PFSK-1 (cell line): ENCODE measurements around the gene AKAP13.

Source experiments
- FOXP2 ChIP-seq: optimal IDR thresholded peaks from 2 replicates; pipeline ENCODE3; 2011; ENCODE audit warnings: borderline replicate concordance, control low read depth, inconsistent platforms; ENCODE audit not compliant: insufficient read depth; ENCODE audit errors: extremely low read length, extremely low read depth
- POLR2AphosphoS5 ChIP-seq: IDR thresholded peaks from 2 replicates; pipeline ENCODE4 v1.6.1; 2012; ENCODE audit warnings: low read depth, mild to moderate bottlenecking, control low read depth, low read length, moderate library complexity
- SIN3A ChIP-seq: IDR thresholded peaks from 2 replicates; pipeline ENCODE4 v1.6.1; 2012; ENCODE audit warnings: mild to moderate bottlenecking, low read length, moderate library complexity, borderline replicate concordance; ENCODE audit not compliant: insufficient read depth
- TAF1 ChIP-seq: IDR thresholded peaks from 2 replicates; pipeline ENCODE4 v1.6.1; 2012; ENCODE audit warnings: low read length, control low read depth, borderline replicate concordance; ENCODE audit not compliant: insufficient read depth
- TF ChIP-seq, protein P1 (sequence below), 2 experiments: IDR thresholded peaks; 2 replicates each; pipeline versions ENCODE4 v1.6.1 to v1.8.0; 2011 to 2012; ENCODE audit warnings: low read depth in 2 of 2, low read length in 2 of 2, control low read depth in 1 of 2, inconsistent platforms in 1 of 2, mild to moderate bottlenecking in 1 of 2, moderate library complexity in 1 of 2; ENCODE audit not compliant: insufficient read depth in 1 of 2

AKAP13 gene

DNA sequence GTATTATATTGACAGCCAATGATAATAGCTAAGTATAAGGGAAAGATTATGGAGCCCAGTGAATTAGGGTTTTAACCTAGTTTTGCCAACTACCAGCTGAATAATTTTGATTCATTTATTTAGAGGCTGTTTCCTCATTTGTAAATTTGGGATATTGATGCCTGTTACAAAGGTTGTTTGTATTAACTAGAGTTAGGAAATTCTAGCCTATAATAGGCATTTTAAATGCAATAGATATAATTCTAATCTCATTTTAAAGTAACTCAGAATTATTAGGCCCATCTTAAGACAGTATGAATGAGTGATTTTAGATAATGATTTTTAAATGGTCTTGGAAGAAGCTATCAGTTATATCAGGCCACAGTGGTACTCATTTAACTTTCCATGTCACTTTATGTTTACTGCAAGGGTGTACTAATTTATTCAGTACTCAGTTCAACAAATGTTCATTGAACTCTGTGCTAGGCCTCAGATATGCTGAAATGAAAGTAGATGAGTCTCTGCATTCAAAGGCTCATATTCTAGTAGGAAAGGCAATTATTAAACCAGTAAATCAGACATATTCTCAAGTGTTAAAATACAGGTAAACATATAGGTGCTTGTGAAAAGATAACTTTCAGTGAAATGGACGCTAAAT is 213.5 kb downstream of the AKAP13 start:
- TF ChIP-seq SIN3A = no peak
- TF ChIP-seq FOXP2 = no peak
- TF ChIP-seq POLR2AphosphoS5 = no peak
- TF ChIP-seq, protein P1, sequence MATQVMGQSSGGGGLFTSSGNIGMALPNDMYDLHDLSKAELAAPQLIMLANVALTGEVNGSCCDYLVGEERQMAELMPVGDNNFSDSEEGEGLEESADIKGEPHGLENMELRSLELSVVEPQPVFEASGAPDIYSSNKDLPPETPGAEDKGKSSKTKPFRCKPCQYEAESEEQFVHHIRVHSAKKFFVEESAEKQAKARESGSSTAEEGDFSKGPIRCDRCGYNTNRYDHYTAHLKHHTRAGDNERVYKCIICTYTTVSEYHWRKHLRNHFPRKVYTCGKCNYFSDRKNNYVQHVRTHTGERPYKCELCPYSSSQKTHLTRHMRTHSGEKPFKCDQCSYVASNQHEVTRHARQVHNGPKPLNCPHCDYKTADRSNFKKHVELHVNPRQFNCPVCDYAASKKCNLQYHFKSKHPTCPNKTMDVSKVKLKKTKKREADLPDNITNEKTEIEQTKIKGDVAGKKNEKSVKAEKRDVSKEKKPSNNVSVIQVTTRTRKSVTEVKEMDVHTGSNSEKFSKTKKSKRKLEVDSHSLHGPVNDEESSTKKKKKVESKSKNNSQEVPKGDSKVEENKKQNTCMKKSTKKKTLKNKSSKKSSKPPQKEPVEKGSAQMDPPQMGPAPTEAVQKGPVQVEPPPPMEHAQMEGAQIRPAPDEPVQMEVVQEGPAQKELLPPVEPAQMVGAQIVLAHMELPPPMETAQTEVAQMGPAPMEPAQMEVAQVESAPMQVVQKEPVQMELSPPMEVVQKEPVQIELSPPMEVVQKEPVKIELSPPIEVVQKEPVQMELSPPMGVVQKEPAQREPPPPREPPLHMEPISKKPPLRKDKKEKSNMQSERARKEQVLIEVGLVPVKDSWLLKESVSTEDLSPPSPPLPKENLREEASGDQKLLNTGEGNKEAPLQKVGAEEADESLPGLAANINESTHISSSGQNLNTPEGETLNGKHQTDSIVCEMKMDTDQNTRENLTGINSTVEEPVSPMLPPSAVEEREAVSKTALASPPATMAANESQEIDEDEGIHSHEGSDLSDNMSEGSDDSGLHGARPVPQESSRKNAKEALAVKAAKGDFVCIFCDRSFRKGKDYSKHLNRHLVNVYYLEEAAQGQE (IDR thresholded peaks at IDR 0.05; ENCODE audit: insufficient read depth in 1 of 2, low read depth in 2 of 2, low read length in 2 of 2) = no peak
- TF ChIP-seq TAF1 = no peak

DNA sequence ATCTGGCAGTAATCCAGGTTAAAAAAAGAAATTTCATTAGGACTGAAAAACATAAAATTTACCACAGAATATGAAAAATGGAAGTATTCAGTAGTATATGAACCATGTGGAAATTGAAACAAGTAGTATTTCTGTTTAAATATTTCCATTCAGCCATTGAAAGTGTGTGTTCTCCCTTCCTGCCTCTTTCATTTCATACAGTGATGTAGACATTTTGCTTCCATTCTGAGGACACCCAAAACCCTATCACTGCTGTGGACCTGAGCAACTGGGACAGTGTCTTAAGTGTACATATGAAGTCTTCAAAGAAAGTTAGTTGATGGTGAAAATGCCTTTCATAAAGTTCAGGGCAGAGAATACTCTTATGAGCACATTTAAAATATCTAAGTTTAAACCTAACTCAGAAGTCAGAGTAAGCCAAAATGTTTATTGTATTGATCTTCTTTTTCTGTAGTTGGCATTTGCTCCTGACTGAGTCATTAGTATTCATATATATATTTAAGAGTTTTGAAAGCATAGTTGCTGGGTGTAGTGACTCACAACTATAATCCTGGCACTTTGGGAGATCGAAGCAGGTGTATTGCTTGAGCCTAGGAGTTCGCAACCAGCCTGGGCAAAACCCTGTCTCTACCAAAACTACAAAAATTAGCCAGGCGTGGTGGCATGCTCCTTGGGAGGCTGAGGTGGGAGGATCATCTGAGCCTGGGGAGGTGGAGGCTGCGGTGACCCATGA is 215.6 kb downstream of the AKAP13 start:
- TF ChIP-seq POLR2AphosphoS5 (no peak), FOXP2 (no peak), TAF1 (no peak), SIN3A (no peak)
- TF ChIP-seq, protein P1 (IDR thresholded peaks at IDR 0.05; ENCODE audit: insufficient read depth in 1 of 2, low read depth in 2 of 2, low read length in 2 of 2) = no peak

DNA sequence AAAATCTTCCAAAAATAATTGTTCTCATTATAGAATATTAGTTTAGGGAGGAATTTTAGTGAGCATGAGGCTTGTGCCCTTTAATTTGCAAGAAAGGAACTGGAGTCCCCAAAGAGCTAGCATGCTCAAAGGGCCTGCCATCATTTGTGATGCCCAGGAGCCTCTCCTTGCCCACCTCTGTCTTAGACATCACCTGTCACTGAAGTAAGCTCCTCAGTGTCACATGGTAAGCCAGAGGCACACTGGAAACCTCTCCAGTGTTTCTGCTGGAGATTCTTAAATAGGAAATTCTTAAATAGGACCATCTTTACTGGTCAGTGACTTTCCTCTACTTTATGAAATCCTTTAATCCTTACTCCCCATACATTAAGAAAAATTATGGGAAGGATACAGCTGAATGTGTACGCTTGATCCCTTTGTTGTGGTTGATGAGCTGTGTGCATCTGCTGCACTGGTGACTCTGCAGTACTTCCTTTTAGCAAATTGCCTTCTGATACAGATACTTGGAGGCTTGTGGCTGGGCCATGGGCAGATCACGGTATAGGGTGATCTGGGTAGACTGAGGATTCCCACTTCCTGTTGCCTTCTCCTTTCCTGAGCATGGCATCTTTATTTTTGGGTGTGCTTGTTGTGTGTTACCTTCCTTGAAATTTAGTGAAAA is 216.9 kb downstream of the AKAP13 start:
- TF ChIP-seq POLR2AphosphoS5 (no peak), SIN3A (no peak), FOXP2 (no peak), TAF1 (no peak)
- TF ChIP-seq, protein P1 (IDR thresholded peaks at IDR 0.05; ENCODE audit: insufficient read depth in 1 of 2, low read depth in 2 of 2, low read length in 2 of 2) = no peak

DNA sequence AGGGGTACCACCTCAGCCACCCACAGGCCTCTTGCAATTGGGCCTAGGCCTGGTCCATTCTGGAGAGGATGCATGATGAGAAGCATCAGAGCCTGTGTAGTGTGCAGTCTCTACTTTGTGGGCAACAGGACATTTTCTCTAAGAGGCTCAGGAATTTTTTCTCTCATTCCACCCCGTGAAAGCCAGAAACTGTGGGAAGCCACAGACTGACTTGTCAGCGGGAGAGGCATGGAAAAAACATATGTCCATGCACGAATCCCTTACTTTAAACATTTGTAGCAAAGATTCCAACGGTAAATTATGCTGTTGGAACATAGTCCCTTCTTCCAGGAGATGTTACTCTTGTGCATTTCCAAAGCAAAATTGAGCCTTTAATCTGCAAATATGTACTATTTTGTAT is 217.8 kb downstream of the AKAP13 start:
- TF ChIP-seq TAF1 (no peak), FOXP2 (no peak), POLR2AphosphoS5 (no peak), SIN3A (no peak)
- TF ChIP-seq, protein P1 (IDR thresholded peaks at IDR 0.05; ENCODE audit: insufficient read depth in 1 of 2, low read depth in 2 of 2, low read length in 2 of 2) = no peak
